HCT116 (cell line): ENCODE measurements around the gene PPAT.

Source experiments
- CTCF ChIP-seq, 3 experiments: fragments of 200-600 bp in 1 of 3; sonication (generic) in 1 of 3; IDR thresholded peaks in 2 of 3; conservative IDR thresholded peaks in 1 of 3; 2 replicates each; pipeline ENCODE4 v1.5.1; 2012 to 2017; ENCODE audit warnings: low read depth in 2 of 3, low read length in 2 of 3, antibody characterized with exemption in 1 of 3, borderline replicate concordance in 1 of 3, control low read depth in 1 of 3, mild to moderate bottlenecking in 1 of 3, mixed read lengths in 1 of 3, mixed run types in 1 of 3, moderate library complexity in 1 of 3; ENCODE audit not compliant: insufficient read depth in 1 of 3
- ELF1 ChIP-seq: IDR thresholded peaks from 2 replicates; pipeline ENCODE4 v1.6.1; 2012; ENCODE audit warnings: low read depth, borderline replicate concordance
- EZH2phosphoT487 ChIP-seq: fragments of 200-600 bp; IDR thresholded peaks from 2 replicates; pipeline ENCODE4 v1.6.1; 2018; ENCODE audit warnings: antibody characterized with exemption, borderline replicate concordance
- POLR2A ChIP-seq: IDR thresholded peaks from 2 replicates; pipeline ENCODE4 v1.7.0; 2011; ENCODE audit warnings: borderline replicate concordance; ENCODE audit not compliant: insufficient read depth, insufficient read length; ENCODE audit errors: extremely low read depth
- POLR2AphosphoS5 ChIP-seq: IDR thresholded peaks from 2 replicates; pipeline ENCODE4 v1.6.1; 2011; ENCODE audit warnings: mild to moderate bottlenecking, low read depth, low read length, moderate library complexity
- RAD21 ChIP-seq: IDR thresholded peaks from 2 replicates; pipeline ENCODE4 v1.6.1; 2012; ENCODE audit warnings: low read depth, mild to moderate bottlenecking
- SRF ChIP-seq: IDR thresholded peaks from 2 replicates; pipeline ENCODE4 v1.6.1; 2012; ENCODE audit warnings: low read depth
- YY1 ChIP-seq: IDR thresholded peaks from 2 replicates; pipeline ENCODE4 v1.6.1; 2011; ENCODE audit warnings: low read length, low read depth, moderate library complexity, mild to moderate bottlenecking; ENCODE audit not compliant: insufficient replicate concordance; ENCODE audit errors: extremely low read depth
- TF ChIP-seq, protein P1 (sequence below): IDR thresholded peaks from 2 replicates; pipeline ENCODE4 v1.6.1; 2012; ENCODE audit warnings: low read depth

DNA sequence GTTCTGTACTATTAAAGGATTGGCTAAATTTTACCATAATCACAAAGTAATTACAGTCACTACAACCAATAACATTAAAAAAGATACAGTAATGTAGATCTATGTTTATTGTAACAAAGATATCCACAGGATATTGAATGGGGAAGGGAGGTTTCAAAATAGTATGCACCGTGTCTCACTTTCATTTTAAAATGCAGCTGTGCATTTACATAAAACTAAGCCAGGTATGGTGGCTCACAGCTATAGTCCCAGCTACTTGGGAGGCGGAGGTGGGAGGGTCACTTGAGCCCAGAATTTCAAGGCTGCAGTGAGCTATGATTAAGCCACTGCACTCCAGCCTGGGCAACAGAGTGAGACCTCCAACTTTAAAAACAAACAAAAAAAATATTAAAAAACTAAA, 40.5 kb upstream of the PPAT start:
- TF ChIP-seq ELF1 (no peak), CTCF (IDR thresholded peaks at IDR 0.05 in 2 of 3, conservative IDR thresholded peaks at IDR 0.05 in 1 of 3; ENCODE audit: borderline replicate concordance in 1 of 3, insufficient read depth in 1 of 3, low read depth in 2 of 3, low read length in 2 of 3) (no peak), POLR2A (no peak), POLR2AphosphoS5 (no peak), SRF (no peak), YY1 (no peak), RAD21 (no peak), EZH2phosphoT487 (no peak)
- TF ChIP-seq, protein P1, sequence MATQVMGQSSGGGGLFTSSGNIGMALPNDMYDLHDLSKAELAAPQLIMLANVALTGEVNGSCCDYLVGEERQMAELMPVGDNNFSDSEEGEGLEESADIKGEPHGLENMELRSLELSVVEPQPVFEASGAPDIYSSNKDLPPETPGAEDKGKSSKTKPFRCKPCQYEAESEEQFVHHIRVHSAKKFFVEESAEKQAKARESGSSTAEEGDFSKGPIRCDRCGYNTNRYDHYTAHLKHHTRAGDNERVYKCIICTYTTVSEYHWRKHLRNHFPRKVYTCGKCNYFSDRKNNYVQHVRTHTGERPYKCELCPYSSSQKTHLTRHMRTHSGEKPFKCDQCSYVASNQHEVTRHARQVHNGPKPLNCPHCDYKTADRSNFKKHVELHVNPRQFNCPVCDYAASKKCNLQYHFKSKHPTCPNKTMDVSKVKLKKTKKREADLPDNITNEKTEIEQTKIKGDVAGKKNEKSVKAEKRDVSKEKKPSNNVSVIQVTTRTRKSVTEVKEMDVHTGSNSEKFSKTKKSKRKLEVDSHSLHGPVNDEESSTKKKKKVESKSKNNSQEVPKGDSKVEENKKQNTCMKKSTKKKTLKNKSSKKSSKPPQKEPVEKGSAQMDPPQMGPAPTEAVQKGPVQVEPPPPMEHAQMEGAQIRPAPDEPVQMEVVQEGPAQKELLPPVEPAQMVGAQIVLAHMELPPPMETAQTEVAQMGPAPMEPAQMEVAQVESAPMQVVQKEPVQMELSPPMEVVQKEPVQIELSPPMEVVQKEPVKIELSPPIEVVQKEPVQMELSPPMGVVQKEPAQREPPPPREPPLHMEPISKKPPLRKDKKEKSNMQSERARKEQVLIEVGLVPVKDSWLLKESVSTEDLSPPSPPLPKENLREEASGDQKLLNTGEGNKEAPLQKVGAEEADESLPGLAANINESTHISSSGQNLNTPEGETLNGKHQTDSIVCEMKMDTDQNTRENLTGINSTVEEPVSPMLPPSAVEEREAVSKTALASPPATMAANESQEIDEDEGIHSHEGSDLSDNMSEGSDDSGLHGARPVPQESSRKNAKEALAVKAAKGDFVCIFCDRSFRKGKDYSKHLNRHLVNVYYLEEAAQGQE: no peak
